HepG2 (cell line): Measurements from ENCODE around the gene TOP2A. TPM values are rescaled to one million over a fixed set of nuclear protein-coding genes. Genes with fewer than 3 reads are reported as not detected.
A peak's percentile ranks its signal among the peaks of the same experiment; 100 is the strongest.

ENCODE experiments used
- MBD4 ChIP-seq: IDR thresholded peaks from 2 replicates; pipeline ENCODE4 v1.6.1; 2012; ENCODE audit warnings: low read length, inconsistent platforms, borderline replicate concordance
- MZF1 ChIP-seq: sonication (generic); formaldehyde crosslinking; IDR thresholded peaks from 2 replicates; pipeline ENCODE4 v1.8.1; 2023; ENCODE audit warnings: mild to moderate bottlenecking, missing genetic modification reagents, borderline replicate concordance
- NFAT5 ChIP-seq: sonication (generic); formaldehyde crosslinking; IDR thresholded peaks from 2 replicates; pipeline ENCODE4 v1.4.0; 2020; ENCODE audit warnings: missing genetic modification reagents
- NFRKB ChIP-seq: fragments of 450-650 bp; IDR thresholded peaks from 2 replicates; pipeline ENCODE4 v1.6.1; 2017
- PBX3 ChIP-seq: sonication (generic); formaldehyde crosslinking; IDR thresholded peaks from 2 replicates; pipeline ENCODE4 v1.8.1; 2023; ENCODE audit warnings: missing genetic modification reagents, inconsistent platforms, borderline replicate concordance
- SP1 ChIP-seq, 2 experiments: fragments of 450-650 bp in 1 of 2; sonication (generic) in 1 of 2; formaldehyde crosslinking in 1 of 2; IDR thresholded peaks; 2 replicates each; pipeline versions ENCODE4 v1.4.0 to v1.6.1; 2016 to 2020; ENCODE audit warnings: missing genetic modification reagents in 1 of 2
- SYNCRIP ChIP-seq: fragments of 200-400 bp; formaldehyde crosslinking; IDR thresholded peaks from 2 replicates; pipeline ENCODE4 v1.6.1; 2018; ENCODE audit warnings: mild to moderate bottlenecking, low read depth, low read length; ENCODE audit not compliant: insufficient read depth
- TBX2 ChIP-seq: sonication (generic); formaldehyde crosslinking; IDR thresholded peaks from 2 replicates; pipeline ENCODE4 v1.5.0; 2020; ENCODE audit warnings: missing genetic modification reagents, mild to moderate bottlenecking, borderline replicate concordance
- TOPORS ChIP-seq: sonication (generic); formaldehyde crosslinking; IDR thresholded peaks from 2 replicates; pipeline ENCODE4 v1.8.0; 2023; ENCODE audit warnings: mild to moderate bottlenecking, missing genetic modification reagents
- ZNF235 ChIP-seq: sonication (generic); formaldehyde crosslinking; IDR thresholded peaks from 2 replicates; pipeline ENCODE4 v1.8.1; 2023; ENCODE audit warnings: mild to moderate bottlenecking, missing genetic modification reagents, borderline replicate concordance
- ZNF326 ChIP-seq: sonication (generic); formaldehyde crosslinking; IDR thresholded peaks from 2 replicates; pipeline ENCODE4 v1.4.0; 2020; ENCODE audit warnings: missing genetic modification reagents, borderline replicate concordance
- ZNF33B ChIP-seq: sonication (generic); formaldehyde crosslinking; IDR thresholded peaks from 2 replicates; pipeline ENCODE4 v1.5.1; 2020; ENCODE audit warnings: mild to moderate bottlenecking, missing genetic modification reagents
- ZNF646 ChIP-seq: sonication (generic); formaldehyde crosslinking; IDR thresholded peaks from 2 replicates; pipeline ENCODE4 v1.9.0; 2021; ENCODE audit warnings: mild to moderate bottlenecking, missing genetic modification reagents
- polyA plus RNA-seq, 8 experiments: library from polyadenylated mRNA; depleted of rRNA in 3 of 8; stranded (reverse) in 7 of 8; unstranded in 1 of 8; fragments of >200 nt; fragmentation: Illumina TruSeq in 4 of 8; extraction: Trizol in 4 of 8; gene quantifications; 2 replicates each; pipeline versions ENCODE4 v1.2.1 to v1.2.3, GENCODE V29; 2011 to 2016; ENCODE audit warnings: low read depth in 4 of 8, missing spikeins in 1 of 8, mixed read lengths in 1 of 8; ENCODE audit not compliant: insufficient read depth in 1 of 8
- total RNA-seq, 5 experiments: library from RNA; depleted of rRNA; stranded (reverse); fragments of >200 nt; fragmentation: Illumina TruSeq; extraction: Trizol; gene quantifications; 2 replicates each; pipeline ENCODE4 v1.2.3, GENCODE V29; 2016; ENCODE audit warnings: low read depth in 1 of 5

TOP2A gene
- total and polyA plus RNA-seq, 2 of the 13 experiments (the other 11 are each of a cell fraction or from before 2014, with no cell fraction given): 108 to 327 TPM

- TF ChIP-seq TOPORS (CRISPR knock-in tag) (peak; percentile 67; the same call in 1 of the 2 replicates), MZF1 (no peak; the same call in 1 of the 2 replicates), TBX2 (CRISPR knock-in tag) (peak; percentile 41; the same call in 1 of the 2 replicates), SYNCRIP (no peak), ZNF33B (CRISPR knock-in tag) (0 out of 2 replicates have a peak, but pooled peaks have one; percentile 5), ZNF326 (CRISPR knock-in tag) (no peak), ZNF646 (no peak), PBX3 (CRISPR knock-in tag) (no peak), ZNF235 (CRISPR knock-in tag) (0 out of 2 replicates have a peak, but pooled peaks have one; percentile 46), SP1 (IDR thresholded peaks at IDR 0.05) (no peak), SP1 (CRISPR knock-in tag; IDR thresholded peaks at IDR 0.05) (no peak), MBD4 (no peak), NFAT5 (CRISPR knock-in tag) (no peak), NFRKB (no peak)
Measured at GRCh38 chr17:40345161-40345993, 72.3 kb downstream of the TOP2A start (continued).
